K562 (cell line): ENCODE results near the gene TAF1A.

Experiments used
- CBX5 ChIP-seq: IDR thresholded peaks from 2 replicates; pipeline ENCODE4 v1.6.1; 2014; ENCODE audit warnings: low read depth, borderline replicate concordance
- CTCF ChIP-seq, 3 experiments: IDR thresholded peaks in 2 of 3; conservative IDR thresholded peaks in 1 of 3; 2 replicates each; pipeline ENCODE4 v1.5.1; 2011 to 2012; ENCODE audit warnings: low read length in 3 of 3, mild to moderate bottlenecking in 3 of 3, control low read depth in 2 of 3, improper control_type of control experiment in 1 of 3, inconsistent platforms in 1 of 3, low read depth in 1 of 3, mixed read lengths in 1 of 3, moderate library complexity in 1 of 3; ENCODE audit not compliant: insufficient read depth in 2 of 3
- EZH2 ChIP-seq: IDR thresholded peaks from 2 replicates; pipeline ENCODE4 v1.6.1; 2012; ENCODE audit warnings: low read depth, mild to moderate bottlenecking, inconsistent platforms, low read length, borderline replicate concordance
- HDAC1 ChIP-seq, 2 experiments: fragments of 450-650 bp; IDR thresholded peaks; 2 replicates each; pipeline ENCODE4 v1.6.1; 2016 to 2017; ENCODE audit warnings: inconsistent platforms in 1 of 2, mild to moderate bottlenecking in 1 of 2, moderate library complexity in 1 of 2
- JUNB ChIP-seq: fragments of 450-650 bp; formaldehyde crosslinking; conservative IDR thresholded peaks from 2 replicates; pipeline ENCODE4 v1.4.0; 2020; ENCODE audit warnings: mild to moderate bottlenecking
- KAT8 ChIP-seq: fragments of 450-650 bp; IDR thresholded peaks from 2 replicates; pipeline ENCODE4 v1.6.1; 2016; ENCODE audit warnings: low read depth, mild to moderate bottlenecking
- SAFB2 ChIP-seq: fragments of 200-400 bp; formaldehyde crosslinking; IDR thresholded peaks from 2 replicates; pipeline ENCODE4 v1.6.1; 2018; ENCODE audit warnings: borderline replicate concordance, low read length, low read depth, moderate library complexity; ENCODE audit not compliant: severe bottlenecking
- SMAD1 ChIP-seq: fragments of 150-350 bp; IDR thresholded peaks from 2 replicates; pipeline ENCODE4 v1.6.1; 2014; ENCODE audit warnings: low read length, low read depth; ENCODE audit not compliant: partially characterized antibody
- SMARCC2 ChIP-seq: fragments of 450-650 bp; IDR thresholded peaks from 2 replicates; pipeline ENCODE4 v1.6.1; 2017; ENCODE audit warnings: antibody characterized with exemption, moderate library complexity, mild to moderate bottlenecking, low read depth
- ZBTB11 ChIP-seq, 3 experiments: fragments of 200-800 bp in 1 of 3; fragments of 250-450 bp in 1 of 3; fragments of 450-650 bp in 1 of 3; sonication (Bioruptor Pico) in 1 of 3; sonication (Bioruptor generic) in 1 of 3; formaldehyde crosslinking in 1 of 3; IDR thresholded peaks; 2 replicates each; pipeline versions ENCODE4 v1.6.1 to v1.8.0; 2016 to 2022; ENCODE audit warnings: mild to moderate bottlenecking in 2 of 3, missing genetic modification characterization in 2 of 3, missing compliant biosample characterization in 1 of 3, moderate library complexity in 1 of 3
- ZNF217 ChIP-seq: sonication (generic); formaldehyde crosslinking; IDR thresholded peaks from 2 replicates; pipeline ENCODE4 v1.8.0; 2022; ENCODE audit warnings: mild to moderate bottlenecking, missing genetic modification reagents
- ZNF639 ChIP-seq, 2 experiments: fragments of 200-800 bp in 1 of 2; sonication (Bioruptor generic) in 1 of 2; sonication (generic) in 1 of 2; formaldehyde crosslinking in 1 of 2; IDR thresholded peaks in 1 of 2; conservative IDR thresholded peaks in 1 of 2; 2 replicates each; pipeline versions ENCODE4 v1.5.0 to v1.6.1; 2016 to 2020; ENCODE audit warnings: missing compliant biosample characterization in 1 of 2, missing genetic modification characterization in 1 of 2, missing genetic modification reagents in 1 of 2
- TF ChIP-seq, protein P1 (sequence below): fragments of 250-450 bp; sonication (Bioruptor Pico); IDR thresholded peaks from 2 replicates; pipeline ENCODE4 v1.5.0; 2021

- no peak for TF ChIP-seq ZNF217 (CRISPR knock-in tag)
- TF ChIP-seq EZH2: no peak
- no peak for TF ChIP-seq SAFB2
- no peak for TF ChIP-seq KAT8
- TF ChIP-seq, protein P1, sequence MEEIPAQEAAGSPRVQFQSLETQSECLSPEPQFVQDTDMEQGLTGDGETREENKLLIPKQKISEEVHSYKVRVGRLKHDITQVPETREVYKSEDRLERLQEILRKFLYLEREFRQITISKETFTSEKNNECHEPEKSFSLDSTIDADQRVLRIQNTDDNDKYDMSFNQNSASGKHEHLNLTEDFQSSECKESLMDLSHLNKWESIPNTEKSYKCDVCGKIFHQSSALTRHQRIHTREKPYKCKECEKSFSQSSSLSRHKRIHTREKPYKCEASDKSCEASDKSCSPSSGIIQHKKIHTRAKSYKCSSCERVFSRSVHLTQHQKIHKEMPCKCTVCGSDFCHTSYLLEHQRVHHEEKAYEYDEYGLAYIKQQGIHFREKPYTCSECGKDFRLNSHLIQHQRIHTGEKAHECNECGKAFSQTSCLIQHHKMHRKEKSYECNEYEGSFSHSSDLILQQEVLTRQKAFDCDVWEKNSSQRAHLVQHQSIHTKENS (CRISPR knock-in tag): no peak
- TF ChIP-seq ZBTB11 (CRISPR knock-in tag; IDR thresholded peaks at IDR 0.05): no peak
- no peak for TF ChIP-seq CBX5
- no peak for TF ChIP-seq HDAC1 (IDR thresholded peaks at IDR 0.05)
- no peak for TF ChIP-seq SMAD1
- TF ChIP-seq JUNB (CRISPR knock-in tag): no peak
- TF ChIP-seq ZNF639 (CRISPR knock-in tag; conservative IDR thresholded peaks at IDR 0.05 in 1 of 2, IDR thresholded peaks at IDR 0.05 in 1 of 2): no peak
- TF ChIP-seq CTCF (IDR thresholded peaks at IDR 0.05 in 2 of 3, conservative IDR thresholded peaks at IDR 0.05 in 1 of 3; ENCODE audit: insufficient read depth in 2 of 3, low read depth in 1 of 3, low read length in 3 of 3): no peak
- TF ChIP-seq SMARCC2: no peak
Observed at GRCh38 chr1:222521299-222522104, 68.2 kb downstream of the TAF1A start.
